Thoracic aorta (tissue), 2 donors: ENCODE data around the gene SPATA6L. TPM values are rescaled to one million over a fixed set of nuclear protein-coding genes. Genes with fewer than 3 reads are reported as not detected.

Experiments used
- ATAC-seq: fragments of 150-250 bp; one replicate; pipeline ENCODE4 v1.8.0; 2017; ENCODE audit warnings: low read depth; ENCODE audit not compliant: insufficient number of reproducible peaks, low FRiP score
- DNase-seq: peaks from one replicate; pipeline ENCODE4 v3.0.0-alpha.2; 2020; ENCODE audit warnings: low spot score
- H3K27ac ChIP-seq, 2 donors: fragments of 200-600 bp; sonication (generic); 1 replicate in 1 of 2; 2 replicates in 1 of 2; pipeline ENCODE4 v1.5.1; 2016; ENCODE audit warnings: mild to moderate bottlenecking in 2 of 2, moderate library complexity in 2 of 2
- H3K27me3 ChIP-seq: fragments of 200-600 bp; sonication (generic); replicated peaks from 2 replicates; pipeline ENCODE4 v1.6.0; 2016; ENCODE audit warnings: mild to moderate bottlenecking; ENCODE audit not compliant: insufficient read depth
- H3K36me3 ChIP-seq: fragments of 200-600 bp; sonication (generic); one replicate; pipeline ENCODE4 v1.5.1; 2016
- H3K4me1 ChIP-seq, 2 donors: fragments of 200-600 bp; sonication (generic); 1 replicate in 1 of 2; 2 replicates in 1 of 2; pipeline versions ENCODE4 v1.5.1 to v1.6.0; 2016; ENCODE audit warnings: low read depth in 2 of 2, mild to moderate bottlenecking in 1 of 2; ENCODE audit not compliant: control insufficient read depth in 1 of 2
- H3K4me3 ChIP-seq: fragments of 200-600 bp; sonication (generic); 2 replicates; pipeline ENCODE4 v1.5.1; 2016; ENCODE audit warnings: mild to moderate bottlenecking
- H3K9me3 ChIP-seq: fragments of 200-600 bp; sonication (generic); 2 replicates; pipeline ENCODE4 v1.5.1; 2016
- total RNA-seq, 2 donors: library from RNA; depleted of rRNA; stranded (reverse); fragments of >200 nt; gene quantifications; one replicate each; pipeline versions ENCODE4 v1.1.0 to v1.2.3, GENCODE V29; 2016
- TF ChIP-seq, protein P1 (sequence below): fragments of 200-600 bp; sonication (generic); IDR thresholded peaks from one replicate; pipeline ENCODE4 v1.5.1; 2019; ENCODE audit warnings: antibody characterized with exemption

Gene SPATA6L
- total RNA-seq, 2 donors from 2014 or later, result 1.8 to 2.4 TPM

DNA sequence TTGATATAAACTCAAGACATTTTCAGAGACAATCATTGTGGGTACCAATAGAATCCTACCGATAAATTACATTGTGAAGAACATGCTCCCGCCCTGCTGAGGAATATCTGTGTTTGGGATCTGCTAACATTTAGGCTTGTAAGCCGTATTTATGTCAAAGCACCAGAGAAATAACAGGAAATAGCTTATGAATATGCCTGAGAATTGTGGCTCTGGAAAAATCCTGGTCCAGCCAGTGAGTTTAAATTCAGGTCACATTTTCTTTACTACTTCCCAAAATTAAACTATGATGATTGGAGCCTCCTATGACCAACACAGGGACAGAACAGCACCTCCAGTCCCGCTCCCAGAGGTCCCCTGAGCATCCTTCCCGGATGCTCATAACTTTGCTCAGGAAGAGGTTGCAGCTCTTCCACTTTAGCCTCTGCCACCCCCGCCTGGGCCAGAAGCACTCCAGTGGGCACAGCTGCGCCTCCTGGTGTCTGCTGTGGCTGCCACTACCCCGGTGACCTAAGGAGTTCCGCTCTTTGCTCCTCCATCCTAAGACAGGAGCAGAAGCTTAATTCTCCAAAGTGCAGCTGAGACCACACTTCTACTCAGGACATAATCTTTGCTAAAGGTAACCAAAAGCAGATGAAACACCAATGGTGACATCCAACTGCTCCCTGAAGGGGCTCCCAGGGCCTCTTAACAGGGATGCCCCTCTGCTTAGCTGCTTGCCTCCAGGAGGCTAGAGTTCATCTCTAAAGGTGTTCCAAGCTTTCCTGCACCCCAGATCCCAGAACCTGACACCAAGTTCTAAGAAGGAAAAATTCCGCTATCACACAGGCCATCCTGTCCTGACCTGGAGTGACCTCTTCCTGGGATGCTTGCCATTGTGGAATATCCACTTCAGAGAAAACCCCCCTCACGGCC, 117.2 kb downstream of the SPATA6L start:
- peak overlapping the region in 1 of 2 donors; percentile 31 for H3K27ac ChIP-seq
- no peaks in the 10 kb centered on the region for H3K9me3 ChIP-seq
- DNase-seq (no peak), ATAC-seq (no peak)
- no peaks in the 10 kb centered on the region for H3K36me3 ChIP-seq
- TF ChIP-seq, protein P1, sequence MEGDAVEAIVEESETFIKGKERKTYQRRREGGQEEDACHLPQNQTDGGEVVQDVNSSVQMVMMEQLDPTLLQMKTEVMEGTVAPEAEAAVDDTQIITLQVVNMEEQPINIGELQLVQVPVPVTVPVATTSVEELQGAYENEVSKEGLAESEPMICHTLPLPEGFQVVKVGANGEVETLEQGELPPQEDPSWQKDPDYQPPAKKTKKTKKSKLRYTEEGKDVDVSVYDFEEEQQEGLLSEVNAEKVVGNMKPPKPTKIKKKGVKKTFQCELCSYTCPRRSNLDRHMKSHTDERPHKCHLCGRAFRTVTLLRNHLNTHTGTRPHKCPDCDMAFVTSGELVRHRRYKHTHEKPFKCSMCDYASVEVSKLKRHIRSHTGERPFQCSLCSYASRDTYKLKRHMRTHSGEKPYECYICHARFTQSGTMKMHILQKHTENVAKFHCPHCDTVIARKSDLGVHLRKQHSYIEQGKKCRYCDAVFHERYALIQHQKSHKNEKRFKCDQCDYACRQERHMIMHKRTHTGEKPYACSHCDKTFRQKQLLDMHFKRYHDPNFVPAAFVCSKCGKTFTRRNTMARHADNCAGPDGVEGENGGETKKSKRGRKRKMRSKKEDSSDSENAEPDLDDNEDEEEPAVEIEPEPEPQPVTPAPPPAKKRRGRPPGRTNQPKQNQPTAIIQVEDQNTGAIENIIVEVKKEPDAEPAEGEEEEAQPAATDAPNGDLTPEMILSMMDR, result no peak
- no peaks in the 10 kb centered on the region for H3K27me3 ChIP-seq
- H3K4me3 ChIP-seq, result no peak overlapping the region
- H3K4me1 ChIP-seq, result peaks cover 15 to 45% of the 10 kb centered on the region in 2 donors

Other genes with a start within 250 kb of the SPATA6L start
- 1 to 10 TPM; 3.7 to 7.3 TPM for gene SLC1A1, start 176.0 kb downstream of the SPATA6L start, total RNA-seq
- gene PLPP6, start 4.2 kb downstream of the SPATA6L start, total RNA-seq, result 1 to 10 TPM; 4.5 to 5.0 TPM
- 10 to 100 TPM; 22.5 to 46.2 TPM for gene CDC37L1, start 13.1 kb upstream of the SPATA6L start, total RNA-seq
- 10 to 100 TPM; 50.5 to 72.9 TPM for gene AK3, start 74.7 kb upstream of the SPATA6L start, total RNA-seq
- 10 to 100 TPM; 29.6 to 62.2 TPM for gene RCL1, start 126.5 kb upstream of the SPATA6L start, total RNA-seq